HG03565 (cell line): ENCODE measurements around the gene FZD10.

Experiments used
- ATAC-seq: cut with Tn5 transposase; IDR thresholded peaks from one replicate; pipeline ENCODE4 v1.9.1; 2021; ENCODE audit warnings: mild to moderate bottlenecking, moderate library complexity; ENCODE audit not compliant: unreplicated experiment

FZD10 gene

DNA sequence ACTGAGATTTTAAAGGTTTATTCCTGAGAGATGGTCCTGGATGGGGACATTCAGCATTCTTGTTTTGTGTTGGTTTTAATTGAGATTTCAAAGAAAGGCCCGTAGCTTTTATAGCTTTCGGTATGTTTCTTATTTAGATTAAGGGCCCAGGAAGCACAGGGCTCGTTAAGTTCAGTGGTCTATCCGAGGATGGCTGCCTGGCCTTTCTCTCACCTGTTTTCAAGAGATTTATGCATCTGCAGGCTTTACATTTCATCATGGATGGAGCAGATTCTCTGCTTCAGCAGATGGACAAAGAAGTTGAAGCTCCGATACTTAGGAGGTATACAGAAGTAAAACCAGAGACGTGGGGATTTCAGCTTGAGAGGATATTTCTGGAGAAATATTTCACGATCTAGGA is 16.0 kb downstream of the FZD10 start:
- no peak for ATAC-seq

- no peak for ATAC-seq
Observed at GRCh38 chr12:130179191-130179590, 16.9 kb downstream of the FZD10 start.

DNA sequence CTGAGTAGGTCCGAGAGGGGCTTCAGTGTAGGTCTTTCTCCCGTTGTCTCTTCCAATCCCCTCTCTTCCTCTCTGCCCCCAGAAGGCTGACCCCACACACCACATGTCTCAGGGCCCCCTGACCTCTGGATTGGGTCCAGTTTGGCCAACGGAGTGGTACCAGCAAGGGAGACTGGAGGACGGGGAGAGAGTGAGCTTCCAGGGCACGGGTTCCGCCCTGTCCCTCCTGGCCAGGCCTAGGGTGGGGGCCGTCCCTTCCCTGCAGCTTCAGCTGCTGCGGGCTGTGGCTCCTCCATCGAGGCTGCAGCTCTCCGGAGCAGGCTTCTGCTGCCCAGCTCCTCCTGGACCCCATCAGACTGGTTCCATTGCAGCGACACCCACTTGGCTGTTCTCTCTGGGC is 17.4 kb downstream of the FZD10 start:
- ATAC-seq, result no peak

GRCh38 chr12:130181211-130181610 is 18.9 kb downstream of the FZD10 start:
- no peak for ATAC-seq

DNA sequence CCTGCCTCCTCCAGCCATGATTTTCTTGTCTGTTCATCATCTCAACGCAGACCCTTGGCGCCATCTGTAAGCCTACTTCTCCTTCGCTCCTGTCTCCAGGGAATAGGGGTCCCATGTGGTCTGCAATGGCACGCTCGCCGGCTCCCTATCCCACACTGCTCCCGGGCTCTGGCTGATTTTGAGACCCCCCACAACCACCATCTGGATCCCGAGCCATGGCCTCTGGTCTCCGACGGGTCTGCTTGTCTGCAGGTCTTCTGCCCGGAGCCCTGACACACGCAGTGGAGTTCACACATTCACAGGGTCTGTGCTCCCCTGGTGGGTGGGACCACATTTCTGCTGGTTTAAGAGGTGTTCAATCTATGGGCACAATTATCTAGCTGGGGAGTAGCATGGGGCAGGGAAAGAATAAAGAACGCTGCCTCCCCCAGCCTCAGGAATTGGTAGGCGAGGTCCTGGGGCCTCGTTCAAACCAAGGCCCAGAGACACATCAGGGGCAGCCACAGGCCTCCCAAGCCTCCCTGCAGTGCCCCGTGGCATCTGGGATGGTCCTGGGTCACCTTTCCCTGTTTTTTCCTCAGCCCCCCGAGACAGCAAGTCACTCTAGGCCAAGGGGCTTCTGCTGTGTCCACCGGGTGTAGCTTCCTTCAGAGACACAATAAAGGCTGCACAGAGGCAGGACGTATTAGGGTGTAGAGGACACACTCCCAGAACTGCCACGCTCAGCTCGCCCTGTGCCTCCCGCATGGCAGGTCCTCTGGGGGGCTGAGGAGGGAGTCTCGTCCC is 21.5 kb downstream of the FZD10 start:
- no peak for ATAC-seq

DNA sequence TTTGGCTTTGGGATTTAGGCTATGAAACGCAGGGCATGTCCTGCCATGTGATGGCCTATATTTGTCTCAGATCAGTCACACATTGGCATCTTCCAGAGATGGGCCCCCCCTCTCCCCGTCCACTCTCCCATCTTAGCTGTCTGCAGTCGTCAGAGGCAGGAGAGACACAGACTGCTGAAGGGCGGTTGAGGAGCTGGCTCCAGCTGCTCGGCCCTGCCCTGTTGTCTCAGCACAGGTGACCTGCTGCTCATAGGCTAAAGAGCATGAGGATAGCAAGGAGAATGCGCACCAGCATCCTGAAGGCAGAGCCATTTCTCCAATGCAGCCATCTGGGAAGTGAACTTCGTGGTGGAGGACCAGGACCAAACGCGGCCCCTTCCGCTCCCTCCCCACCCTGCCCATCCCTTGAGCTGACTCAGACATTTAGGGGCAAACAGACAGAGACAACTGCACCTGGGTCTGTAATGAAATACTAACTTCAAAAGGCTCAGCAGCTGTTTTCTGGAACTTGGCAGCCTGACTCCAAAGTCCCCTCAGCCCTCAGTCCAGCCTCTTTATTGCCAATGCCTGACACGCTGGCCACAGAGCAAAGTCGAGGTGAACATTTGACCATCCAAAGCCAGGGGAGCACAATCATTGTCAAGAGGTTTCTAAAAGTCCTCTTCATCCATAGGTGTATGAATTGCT is 22.3 kb downstream of the FZD10 start:
- ATAC-seq, result no peak

DNA sequence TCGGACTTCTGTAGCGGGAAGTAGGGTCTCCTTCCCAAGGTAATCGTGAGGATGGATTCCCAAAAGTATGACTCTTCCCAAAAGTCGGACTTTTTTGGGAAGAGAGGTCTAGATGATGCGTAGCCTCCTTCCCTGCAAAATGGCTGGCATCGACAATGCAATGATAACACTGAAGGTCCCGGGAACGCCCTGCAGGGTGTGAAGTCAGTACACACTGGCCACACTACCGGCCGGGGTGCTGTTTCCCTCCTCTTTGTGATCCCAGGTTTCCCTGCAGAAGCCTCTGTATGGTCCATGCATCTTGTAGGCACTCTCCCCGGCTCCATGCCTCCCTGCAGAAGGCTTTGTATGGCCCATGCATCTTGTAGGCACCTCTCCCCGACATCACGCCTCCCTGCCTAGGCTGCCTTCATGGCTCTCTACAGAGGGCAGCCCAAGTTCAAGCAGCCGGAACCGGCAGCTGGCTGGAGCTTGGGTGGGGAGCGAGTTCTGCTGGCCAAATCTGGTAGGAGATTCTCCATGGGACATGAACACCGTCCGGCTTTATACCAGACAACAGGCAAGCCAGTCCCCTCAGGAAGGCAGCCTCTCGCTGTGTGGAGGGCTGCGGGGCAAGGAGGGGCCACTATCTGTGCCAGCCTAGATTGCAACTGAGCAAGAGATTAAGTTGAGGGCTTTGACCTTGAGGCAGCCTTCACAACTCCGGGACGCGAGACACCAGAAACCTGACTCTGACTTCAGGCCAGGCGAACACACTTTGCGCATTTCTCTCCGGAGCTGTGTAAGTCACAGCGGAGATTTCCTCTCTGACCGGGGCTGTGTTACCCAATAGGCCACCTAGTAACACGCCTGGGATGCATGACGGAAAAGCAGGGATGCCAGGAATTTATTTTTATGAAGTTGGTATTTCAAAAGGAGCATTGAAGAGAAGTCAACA is 23.5 kb downstream of the FZD10 start:
- no peak for ATAC-seq

GRCh38 chr12:130186651-130187268 is 24.5 kb downstream of the FZD10 start:
- ATAC-seq, result no peak

GRCh38 chr12:130192642-130193345 is 30.5 kb downstream of the FZD10 start:
- ATAC-seq, result no peak

GRCh38 chr12:130194154-130194553 is 31.9 kb downstream of the FZD10 start:
- no peak for ATAC-seq

DNA sequence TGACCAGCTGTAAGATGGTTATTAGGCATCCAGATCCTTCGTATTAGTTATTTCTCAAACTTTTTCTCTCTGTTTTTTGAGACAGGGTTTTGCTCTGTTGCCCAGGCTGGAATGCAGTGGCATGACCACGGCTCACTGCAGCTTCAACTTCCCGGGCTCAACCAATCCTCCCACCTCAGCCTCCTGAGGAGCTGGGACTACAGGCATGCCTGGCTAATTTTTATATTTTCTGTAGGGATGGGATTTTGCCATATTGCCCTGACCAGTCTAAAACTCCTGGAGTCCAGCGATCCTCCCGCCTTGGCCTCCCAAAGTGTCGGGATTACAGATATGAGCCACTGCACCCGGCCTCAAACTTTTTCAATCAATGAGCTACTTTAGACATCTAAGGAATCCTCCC is 33.1 kb downstream of the FZD10 start:
- ATAC-seq, result no peak

DNA sequence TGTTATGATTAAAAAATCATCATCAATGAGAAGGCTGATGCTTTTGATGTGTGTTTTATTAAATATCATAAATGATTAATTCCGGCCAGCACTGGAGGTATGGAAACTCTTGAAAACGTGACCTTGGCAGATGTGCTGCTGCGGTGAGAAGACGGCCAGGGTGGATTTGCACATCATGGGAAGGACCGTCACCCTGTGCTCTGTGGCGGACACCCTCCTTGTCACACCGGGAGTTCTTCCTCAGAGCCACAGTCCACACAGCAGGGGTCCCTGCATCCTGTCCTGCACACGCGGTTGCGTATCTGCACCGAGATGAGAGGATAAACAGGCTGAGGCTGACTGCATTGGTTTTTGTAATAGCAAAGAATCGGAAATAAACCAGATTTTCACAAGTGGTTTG is 33.5 kb downstream of the FZD10 start:
- ATAC-seq, result no peak

DNA sequence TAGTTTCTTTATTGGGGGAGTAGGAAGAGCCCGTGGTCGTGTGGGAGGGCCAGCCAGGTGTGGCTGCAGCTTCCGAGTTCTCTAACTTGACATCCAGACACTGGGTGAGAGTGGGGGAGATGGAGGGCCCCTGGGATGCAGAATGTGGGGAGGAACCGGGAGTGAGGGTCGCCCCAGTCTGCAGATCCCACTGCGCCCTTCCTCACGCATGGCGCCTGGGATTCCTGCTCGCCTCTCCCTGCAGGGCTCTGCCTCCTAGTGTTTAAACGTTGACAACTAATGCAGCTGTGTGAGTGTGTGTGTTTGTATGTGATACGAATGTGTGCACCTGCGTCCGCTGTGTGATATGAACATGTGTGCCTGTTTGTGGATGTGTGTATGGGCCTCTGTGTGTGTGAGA is 34.6 kb downstream of the FZD10 start:
- no peak for ATAC-seq

GRCh38 chr12:130198026-130198662 is 35.9 kb downstream of the FZD10 start:
- ATAC-seq, result no peak

- no peak for ATAC-seq
Observed at GRCh38 chr12:130198663-130199060, 36.4 kb downstream of the FZD10 start.

DNA sequence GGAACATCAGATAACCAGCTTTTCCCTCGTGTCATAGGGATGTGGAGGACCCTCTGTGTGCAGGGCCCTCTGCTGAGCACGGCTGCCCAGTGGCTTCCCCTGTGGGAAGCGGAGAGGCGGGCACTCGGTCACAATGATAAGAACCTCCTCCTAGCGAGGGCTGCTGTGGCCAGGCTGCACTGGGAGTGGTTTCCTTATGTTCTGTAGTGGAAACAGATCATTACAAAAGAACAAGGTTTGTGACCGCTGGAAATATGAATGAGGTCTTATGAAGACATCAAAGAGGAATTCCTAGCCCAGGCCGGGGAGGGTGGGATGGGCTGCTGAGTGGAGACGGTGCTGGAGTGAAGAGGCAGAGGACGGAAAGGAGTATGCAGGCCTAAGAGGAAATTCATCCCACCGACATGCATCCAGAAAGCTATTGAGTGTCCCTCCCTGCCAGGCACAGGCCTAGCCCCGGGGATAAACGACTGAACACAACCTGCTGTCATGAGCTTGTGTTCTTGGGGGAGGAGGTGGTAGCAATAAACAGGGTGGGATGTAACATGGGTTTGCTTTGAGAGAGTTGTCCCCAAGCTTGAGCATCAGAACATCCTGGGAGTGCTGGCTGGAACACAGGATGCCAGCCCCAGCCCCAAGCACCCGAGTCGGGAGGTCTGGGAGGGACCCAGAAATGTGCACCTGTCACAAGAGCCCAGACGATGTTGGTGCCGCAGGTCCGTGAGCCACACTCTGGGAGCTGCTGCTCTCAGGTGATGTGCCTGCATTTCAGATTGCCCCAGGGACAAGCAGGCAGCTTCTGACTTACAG is 37.5 kb downstream of the FZD10 start:
- no peak for ATAC-seq

DNA sequence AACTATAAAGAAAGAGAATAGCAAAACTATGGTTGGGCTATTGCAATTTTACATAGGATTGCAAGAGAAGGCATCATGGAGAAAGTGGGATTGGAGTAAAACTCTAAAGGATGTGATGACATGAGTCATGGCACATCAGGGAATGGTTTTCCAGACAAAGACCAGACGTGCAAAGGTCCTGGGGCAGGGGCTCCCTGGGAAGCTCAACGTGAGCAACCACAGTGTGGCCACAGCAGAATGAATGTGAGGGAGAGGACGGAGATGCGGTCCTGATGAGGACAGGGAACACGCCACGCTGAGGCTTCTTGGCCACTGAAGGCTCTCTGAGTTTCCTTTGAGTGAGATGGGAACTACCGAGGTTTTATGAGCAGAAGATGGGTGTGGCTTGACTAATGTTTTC is 38.2 kb downstream of the FZD10 start:
- ATAC-seq, result no peak

- ATAC-seq, result no peak
Observed at GRCh38 chr12:130201037-130201436, 38.8 kb downstream of the FZD10 start.

DNA sequence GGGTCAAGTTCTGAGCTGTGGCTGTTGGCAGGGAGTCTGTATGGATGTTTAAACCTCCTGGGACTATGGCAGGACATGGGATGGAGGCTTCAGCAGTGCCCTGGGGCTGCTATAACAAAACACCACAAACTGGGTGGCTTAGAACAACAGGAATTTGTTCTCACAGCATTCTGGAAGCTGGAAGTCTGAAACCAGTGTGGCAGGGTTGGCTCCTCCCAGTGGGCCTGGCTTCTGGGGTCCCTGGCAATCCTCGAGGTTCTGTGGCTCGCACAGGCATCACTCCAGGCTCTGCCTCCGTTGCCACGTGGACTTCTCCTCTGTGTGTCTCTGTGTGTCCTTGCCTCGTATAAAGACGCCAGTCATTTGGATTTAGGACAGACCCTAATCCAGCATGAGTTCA is 39.9 kb downstream of the FZD10 start:
- ATAC-seq, result no peak
